Ishikawa (cell line): ENCODE data around the gene GPC6.

Experiments
- CEBPB ChIP-seq: IDR thresholded peaks from 2 replicates; pipeline ENCODE4 v1.6.1; 2012
- CREB1 ChIP-seq: IDR thresholded peaks from 2 replicates; pipeline ENCODE4 v1.6.1; 2012; ENCODE audit warnings: low read depth
- EP300 ChIP-seq: IDR thresholded peaks from 2 replicates; pipeline ENCODE4 v1.6.1; 2012; ENCODE audit warnings: borderline replicate concordance
- FOXM1 ChIP-seq: IDR thresholded peaks from 2 replicates; pipeline ENCODE4 v1.6.1; 2012; ENCODE audit warnings: low read depth, borderline replicate concordance
- NFIC ChIP-seq: IDR thresholded peaks from 2 replicates; pipeline ENCODE4 v1.6.1; 2012
- REST ChIP-seq: IDR thresholded peaks from 2 replicates; pipeline ENCODE4 v1.6.1; 2012; ENCODE audit warnings: low read depth, mild to moderate bottlenecking
- TCF12 ChIP-seq: IDR thresholded peaks from 2 replicates; pipeline ENCODE4 v1.6.1; 2012; ENCODE audit warnings: low read depth
- YY1 ChIP-seq: IDR thresholded peaks from 2 replicates; pipeline ENCODE4 v1.6.1; 2012; ENCODE audit warnings: low read depth
- ZBTB7A ChIP-seq: IDR thresholded peaks from 2 replicates; pipeline ENCODE4 v1.6.1; 2012; ENCODE audit warnings: low read depth

DNA sequence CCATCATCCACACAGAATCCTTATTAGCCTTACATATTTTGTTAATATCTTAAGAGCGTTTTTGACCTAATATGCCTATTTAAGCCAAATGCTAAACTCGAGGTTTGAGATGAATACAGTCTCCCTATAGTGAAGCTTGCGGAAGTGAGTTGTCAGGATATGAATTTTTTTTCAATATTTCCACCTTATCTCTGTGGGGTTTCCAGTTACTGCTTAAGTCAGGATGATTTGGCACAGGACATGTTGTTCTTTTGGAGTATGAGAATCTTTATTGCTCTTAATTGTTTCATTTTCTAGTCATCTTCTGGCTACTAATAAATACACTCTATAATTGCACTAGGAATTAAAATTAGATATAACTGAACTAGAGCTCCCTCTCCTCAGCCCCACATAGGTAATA is 44.2 kb upstream of the GPC6 start:
- TF ChIP-seq YY1 (no peak), CREB1 (no peak), CEBPB (no peak), EP300 (no peak), TCF12 (no peak), REST (no peak), NFIC (no peak), FOXM1 (no peak), ZBTB7A (no peak)
